ES-I3 (cell line): Measurements from ENCODE around the gene INTS14.
"Not testable (repeated sequence)": the region's sequence is repeated elsewhere in the genome, so short reads cannot be mapped to it uniquely, and the experiment has no call there.

ENCODE experiments used
- H3K36me3 ChIP-seq: 2 replicates; pipeline ENCODE4 v1.6.1; 2013; ENCODE audit warnings: mild to moderate bottlenecking, low read length, control low read depth, moderate library complexity; ENCODE audit not compliant: insufficient read depth
- H3K4me1 ChIP-seq: 2 replicates; pipeline ENCODE4 v1.6.1; 2013; ENCODE audit warnings: mild to moderate bottlenecking, control low read depth, low read length; ENCODE audit not compliant: insufficient read depth
- H3K9ac ChIP-seq: 2 replicates; pipeline ENCODE4 v1.6.1; 2013; ENCODE audit warnings: low read depth, mild to moderate bottlenecking, low read length, moderate library complexity
- H3K9me3 ChIP-seq: 2 replicates; pipeline ENCODE4 v1.6.1; 2013; ENCODE audit warnings: mild to moderate bottlenecking, low read length, moderate library complexity; ENCODE audit not compliant: control insufficient read depth, insufficient read depth

The INTS14 gene

GRCh38 chr15:65580287-65580686, 30.6 kb downstream of the INTS14 start:
- Histone ChIP-seq H3K4me1 (peaks cover 20% of the 10 kb centered on the region), H3K9ac (no peak overlapping the region)

GRCh38 chr15:65579762-65580161, 31.2 kb downstream of the INTS14 start:
- Histone ChIP-seq H3K4me1 (peaks cover 20% of the 10 kb centered on the region), H3K9me3 (no peaks in the 10 kb centered on the region), H3K36me3 (peaks cover 2% of the 10 kb centered on the region; the same call in 1 of the 2 replicates)

More at GRCh38 chr15:65580287-65580686, 30.6 kb downstream of the INTS14 start:
- Histone ChIP-seq H3K36me3 (peaks cover 2% of the 10 kb centered on the region; the same call in 1 of the 2 replicates), H3K9me3 (no peaks in the 10 kb centered on the region)

GRCh38 chr15:65578904-65579728, 31.8 kb downstream of the INTS14 start:
- H3K9me3 ChIP-seq: no peaks in the 10 kb centered on the region
- H3K4me1 ChIP-seq: peaks cover 20% of the 10 kb centered on the region
- H3K9ac ChIP-seq: no peak overlapping the region
- H3K36me3 ChIP-seq: peaks cover 2% of the 10 kb centered on the region; the same call in 1 of the 2 replicates

More at GRCh38 chr15:65579762-65580161, 31.2 kb downstream of the INTS14 start:
- no peak overlapping the region for H3K9ac ChIP-seq

- Histone ChIP-seq H3K36me3 (no peaks in the 10 kb centered on the region; the same call in 1 of the 2 replicates), H3K9ac (no peak overlapping the region), H3K9me3 (no peaks in the 10 kb centered on the region), H3K4me1 (peaks cover 20% of the 10 kb centered on the region)
Observed at GRCh38 chr15:65577129-65577996, 33.6 kb downstream of the INTS14 start.

GRCh38 chr15:65576664-65577063, 34.3 kb downstream of the INTS14 start:
- Histone ChIP-seq H3K36me3 (peaks cover 4% of the 10 kb centered on the region), H3K9ac (no peak overlapping the region), H3K9me3 (no peaks in the 10 kb centered on the region), H3K4me1 (peaks cover 20% of the 10 kb centered on the region)

- H3K9ac ChIP-seq: no peak overlapping the region
Observed at GRCh38 chr15:65571971-65572370, 39.0 kb downstream of the INTS14 start.

GRCh38 chr15:65569728-65570127, 41.2 kb downstream of the INTS14 start:
- Histone ChIP-seq H3K36me3 (peaks cover 27% of the 10 kb centered on the region), H3K9ac (no peak overlapping the region), H3K9me3 (no peaks in the 10 kb centered on the region), H3K4me1 (no peaks in the 10 kb centered on the region)

More at GRCh38 chr15:65571971-65572370, 39.0 kb downstream of the INTS14 start:
- Histone ChIP-seq H3K4me1 (no peaks in the 10 kb centered on the region), H3K9me3 (no peaks in the 10 kb centered on the region), H3K36me3 (peaks cover 16% of the 10 kb centered on the region)

GRCh38 chr15:65561934-65562333, 49.0 kb downstream of the INTS14 start:
- Histone ChIP-seq H3K36me3 (peaks cover 53% of the 10 kb centered on the region), H3K9me3 (0 out of 2 replicates have a peak, but pooled peaks cover 4% of the 10 kb centered on the region), H3K4me1 (no peaks in the 10 kb centered on the region), H3K9ac (no peak overlapping the region)

GRCh38 chr15:65559941-65560340, 51.0 kb downstream of the INTS14 start:
- peaks cover 51% of the 10 kb centered on the region for H3K36me3 ChIP-seq

GRCh38 chr15:65558997-65559760, 51.8 kb downstream of the INTS14 start:
- peaks cover 44% of the 10 kb centered on the region for H3K36me3 ChIP-seq
- H3K9me3 ChIP-seq: 0 out of 2 replicates have a peak, but pooled peaks cover 4% of the 10 kb centered on the region
- H3K4me1 ChIP-seq: no peaks in the 10 kb centered on the region
- no peak overlapping the region for H3K9ac ChIP-seq

More at GRCh38 chr15:65559941-65560340, 51.0 kb downstream of the INTS14 start:
- Histone ChIP-seq H3K4me1 (no peaks in the 10 kb centered on the region), H3K9me3 (0 out of 2 replicates have a peak, but pooled peaks cover 4% of the 10 kb centered on the region), H3K9ac (no peak overlapping the region)

GRCh38 chr15:65558336-65558735, 52.6 kb downstream of the INTS14 start:
- Histone ChIP-seq H3K36me3 (peaks cover 40% of the 10 kb centered on the region), H3K4me1 (no peaks in the 10 kb centered on the region), H3K9ac (no peak overlapping the region), H3K9me3 (0 out of 2 replicates have a peak, but pooled peaks cover 4% of the 10 kb centered on the region)

GRCh38 chr15:65556622-65557021, 54.3 kb downstream of the INTS14 start:
- Histone ChIP-seq H3K36me3 (peaks cover 26% of the 10 kb centered on the region), H3K4me1 (no peaks in the 10 kb centered on the region), H3K9ac (no peak overlapping the region), H3K9me3 (no peaks in the 10 kb centered on the region)

GRCh38 chr15:65553691-65554090, 57.2 kb downstream of the INTS14 start:
- peaks cover 7% of the 10 kb centered on the region; the same call in 1 of the 2 replicates for H3K36me3 ChIP-seq
- no peak overlapping the region for H3K9ac ChIP-seq
- no peaks in the 10 kb centered on the region for H3K9me3 ChIP-seq
- H3K4me1 ChIP-seq: no peaks in the 10 kb centered on the region

- not testable (repeated sequence) for H3K9ac ChIP-seq, H3K9me3 ChIP-seq, H3K4me1 ChIP-seq, H3K36me3 ChIP-seq
Observed at GRCh38 chr15:65552851-65553250, 58.1 kb downstream of the INTS14 start.
